Liver (tissue), 9 donors: ENCODE results near the gene TBC1D1. TPM values are rescaled to one million over a fixed set of nuclear protein-coding genes. Genes with fewer than 3 reads are reported as not detected.

ENCODE experiments used
- DNase-seq: peaks from one replicate; pipeline ENCODE4 v3.0.0-alpha.2; 2017; ENCODE audit warnings: low spot score
- H3K27ac ChIP-seq, 2 donors: one replicate each; pipeline ENCODE4 v1.7.0; 2013; ENCODE audit warnings: inconsistent platforms in 2 of 2, low read length in 2 of 2, control low read depth in 1 of 2, low read depth in 1 of 2, mild to moderate bottlenecking in 1 of 2
- H3K27me3 ChIP-seq, 4 donors: one replicate each; pipeline versions ENCODE4 v1.6.1 to v1.7.0; 2013; ENCODE audit warnings: low read length in 3 of 4, inconsistent platforms in 1 of 4, mild to moderate bottlenecking in 1 of 4, moderate library complexity in 1 of 4; ENCODE audit not compliant: control insufficient read depth in 4 of 4, insufficient read depth in 4 of 4
- H3K36me3 ChIP-seq, 4 donors: one replicate each; pipeline versions ENCODE4 v1.6.1 to v1.7.0; 2013; ENCODE audit warnings: low read length in 3 of 4, mild to moderate bottlenecking in 3 of 4, low read depth in 1 of 4, moderate library complexity in 1 of 4; ENCODE audit not compliant: control insufficient read depth in 4 of 4, insufficient read depth in 3 of 4
- H3K4me1 ChIP-seq, 4 donors: one replicate each; pipeline versions ENCODE4 v1.6.1 to v1.7.0; 2013; ENCODE audit warnings: low read length in 3 of 4, mild to moderate bottlenecking in 3 of 4, moderate library complexity in 1 of 4; ENCODE audit not compliant: control insufficient read depth in 4 of 4, insufficient read depth in 4 of 4
- H3K4me3 ChIP-seq, 3 donors: one replicate each; pipeline versions ENCODE4 v1.6.1 to v1.7.0; 2013; ENCODE audit warnings: low read length in 3 of 3, control low read depth in 1 of 3, low read depth in 1 of 3, mild to moderate bottlenecking in 1 of 3
- H3K9ac ChIP-seq, 2 donors: one replicate each; pipeline ENCODE4 v1.7.0; 2013; ENCODE audit warnings: low read length in 2 of 2, mild to moderate bottlenecking in 2 of 2, moderate library complexity in 2 of 2, control low read depth in 1 of 2, low read depth in 1 of 2
- H3K9me3 ChIP-seq, 4 donors: one replicate each; pipeline versions ENCODE4 v1.6.1 to v1.7.0; 2013; ENCODE audit warnings: low read length in 3 of 4; ENCODE audit not compliant: control insufficient read depth in 4 of 4
- EGR1 ChIP-seq, 2 donors: IDR thresholded peaks; 2 replicates each; pipeline ENCODE4 v1.6.1; 2016 to 2018; ENCODE audit warnings: antibody characterized with exemption in 2 of 2, low read depth in 2 of 2
- GABPA ChIP-seq, 2 donors: IDR thresholded peaks in 1 of 2; conservative IDR thresholded peaks in 1 of 2; 2 replicates each; pipeline ENCODE4 v1.6.1; 2016; ENCODE audit warnings: antibody characterized with exemption in 2 of 2, mild to moderate bottlenecking in 1 of 2, moderate library complexity in 1 of 2
- HNF4A ChIP-seq, 2 donors: conservative IDR thresholded peaks; 2 replicates each; pipeline ENCODE4 v1.6.1; 2016; ENCODE audit warnings: antibody characterized with exemption in 2 of 2, mild to moderate bottlenecking in 2 of 2
- HNF4G ChIP-seq: IDR thresholded peaks from 2 replicates; pipeline ENCODE4 v1.6.1; 2016; ENCODE audit warnings: antibody characterized with exemption
- JUND ChIP-seq, 2 donors: IDR thresholded peaks; 2 replicates each; pipeline ENCODE4 v1.6.1; 2016; ENCODE audit warnings: antibody characterized with exemption in 2 of 2
- NR2F2 ChIP-seq: IDR thresholded peaks from 2 replicates; pipeline ENCODE4 v1.6.1; 2016; ENCODE audit warnings: antibody characterized with exemption
- RAD21 ChIP-seq, 2 donors: IDR thresholded peaks; 2 replicates each; pipeline ENCODE4 v1.6.1; 2016; ENCODE audit warnings: antibody characterized with exemption in 2 of 2, mild to moderate bottlenecking in 2 of 2
- RXRA ChIP-seq, 2 donors: IDR thresholded peaks; 2 replicates each; pipeline ENCODE4 v1.6.1; 2017 to 2018; ENCODE audit warnings: antibody characterized with exemption in 2 of 2, mild to moderate bottlenecking in 1 of 2
- SP1 ChIP-seq: IDR thresholded peaks from 2 replicates; pipeline ENCODE4 v1.6.1; 2018; ENCODE audit warnings: antibody characterized with exemption, mild to moderate bottlenecking
- YY1 ChIP-seq: IDR thresholded peaks from 2 replicates; pipeline ENCODE4 v1.6.1; 2016; ENCODE audit warnings: antibody characterized with exemption, mild to moderate bottlenecking
- WGBS: extraction: QIAGEN DNeasy Blood & Tissue Kit; methylation state at CpG from one replicate; pipeline ENCODE4 v1.1.7; 2013; 5-methylcytosine and 5-hydroxymethylcytosine counted together
- polyA plus RNA-seq, 2 donors: library from polyadenylated mRNA; stranded (reverse) in 1 of 2; unstranded in 1 of 2; fragments of 200-250 nt in 1 of 2; fragments of >200 nt in 1 of 2; fragmentation: Nextera tagmentation in 1 of 2; extraction: Ambion mirVana in 1 of 2; gene quantifications; one replicate each; pipeline versions ENCODE4 v1.2.1 to v1.2.3, GENCODE V29; 2013 to 2015
- total RNA-seq, 2 donors: library from RNA; depleted of rRNA; stranded (reverse); fragments of >200 nt; gene quantifications; one replicate each; pipeline ENCODE4 v1.2.3, GENCODE V29; 2014
- TF ChIP-seq, protein P1 (sequence below): IDR thresholded peaks from 2 replicates; pipeline ENCODE4 v1.6.1; 2016; ENCODE audit warnings: antibody characterized with exemption
- TF ChIP-seq, protein P2 (sequence below): IDR thresholded peaks from 2 replicates; pipeline ENCODE4 v1.6.1; 2016; ENCODE audit warnings: antibody characterized with exemption
- TF ChIP-seq, protein P3 (sequence below): IDR thresholded peaks from 2 replicates; pipeline ENCODE4 v1.6.1; 2016; ENCODE audit warnings: antibody characterized with exemption, mild to moderate bottlenecking
- TF ChIP-seq, protein P4 (sequence below): fragments of 150-350 bp; IDR thresholded peaks from 2 replicates; pipeline ENCODE4 v1.5.1; 2017; ENCODE audit warnings: improper control_type of control experiment, low read depth, low read length; ENCODE audit not compliant: missing input control
- TF ChIP-seq, protein P5 (sequence below): IDR thresholded peaks from 2 replicates; pipeline ENCODE4 v1.6.1; 2016; ENCODE audit warnings: antibody characterized with exemption
- donor health status: healthy.
- donor health status: healthy.
- donor health status: healthy.
- donor health status: healthy.
- donor health status: healthy.

The TBC1D1 gene
- total and polyA plus RNA-seq, 4 donors: 15.6 to 41.4 (median 20.9) TPM

DNA sequence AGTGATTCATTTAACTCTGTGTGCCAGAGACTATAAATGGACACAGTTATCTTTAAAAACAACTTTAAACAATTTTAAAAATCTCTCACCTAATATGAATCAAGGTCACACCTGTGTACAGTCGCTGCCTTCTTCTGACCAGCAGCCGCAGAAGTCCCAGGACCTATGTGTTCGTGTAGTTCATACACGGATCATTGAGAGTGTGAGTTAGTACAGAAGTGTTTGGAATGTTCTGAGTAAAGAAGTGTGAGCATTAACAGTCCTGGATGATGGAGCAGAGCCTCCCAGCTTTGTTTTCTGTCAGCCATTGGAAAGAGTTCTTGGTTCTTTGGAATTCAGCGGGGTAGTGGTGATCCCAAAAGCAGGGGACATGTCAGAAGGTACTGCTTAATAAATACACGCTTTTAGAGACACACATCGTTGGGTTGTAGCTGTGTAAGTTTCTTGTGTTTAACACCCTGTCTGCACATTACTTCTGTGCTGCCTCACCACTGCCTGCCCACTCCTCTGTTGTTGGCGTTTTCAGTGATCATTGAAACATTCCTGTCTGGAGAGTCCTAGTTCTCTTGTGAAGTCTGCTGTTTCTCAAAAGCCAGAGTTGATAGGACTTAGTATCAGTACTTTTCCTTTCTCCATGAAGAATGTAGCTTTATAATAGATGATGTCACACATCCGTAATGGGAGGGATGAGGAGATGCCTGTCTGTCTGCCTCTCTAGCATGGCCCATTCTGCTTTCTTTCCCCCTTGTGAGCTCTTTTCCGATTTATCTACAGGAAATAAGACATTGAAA, 159.9 kb downstream of the TBC1D1 start:
- Histone ChIP-seq H3K9ac (no peak overlapping the region), H3K27ac (peak overlapping the region; percentile 21 to 48), H3K9me3 (no peaks in the 10 kb centered on the region), H3K4me1 (no peaks in the 10 kb centered on the region), H3K4me3 (no peak overlapping the region), H3K36me3 (peaks cover 3 to 34% (median 28%) of the 10 kb centered on the region in 4 donors), H3K27me3 (no peaks in the 10 kb centered on the region)
- TF ChIP-seq NR2F2 (no peak), HNF4G (no peak), HNF4A (conservative IDR thresholded peaks at IDR 0.05) (no peak), RAD21 (IDR thresholded peaks at IDR 0.05) (no peak)
- TF ChIP-seq, protein P1, sequence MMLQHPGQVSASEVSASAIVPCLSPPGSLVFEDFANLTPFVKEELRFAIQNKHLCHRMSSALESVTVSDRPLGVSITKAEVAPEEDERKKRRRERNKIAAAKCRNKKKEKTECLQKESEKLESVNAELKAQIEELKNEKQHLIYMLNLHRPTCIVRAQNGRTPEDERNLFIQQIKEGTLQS: no peak
- TF ChIP-seq, protein P2, sequence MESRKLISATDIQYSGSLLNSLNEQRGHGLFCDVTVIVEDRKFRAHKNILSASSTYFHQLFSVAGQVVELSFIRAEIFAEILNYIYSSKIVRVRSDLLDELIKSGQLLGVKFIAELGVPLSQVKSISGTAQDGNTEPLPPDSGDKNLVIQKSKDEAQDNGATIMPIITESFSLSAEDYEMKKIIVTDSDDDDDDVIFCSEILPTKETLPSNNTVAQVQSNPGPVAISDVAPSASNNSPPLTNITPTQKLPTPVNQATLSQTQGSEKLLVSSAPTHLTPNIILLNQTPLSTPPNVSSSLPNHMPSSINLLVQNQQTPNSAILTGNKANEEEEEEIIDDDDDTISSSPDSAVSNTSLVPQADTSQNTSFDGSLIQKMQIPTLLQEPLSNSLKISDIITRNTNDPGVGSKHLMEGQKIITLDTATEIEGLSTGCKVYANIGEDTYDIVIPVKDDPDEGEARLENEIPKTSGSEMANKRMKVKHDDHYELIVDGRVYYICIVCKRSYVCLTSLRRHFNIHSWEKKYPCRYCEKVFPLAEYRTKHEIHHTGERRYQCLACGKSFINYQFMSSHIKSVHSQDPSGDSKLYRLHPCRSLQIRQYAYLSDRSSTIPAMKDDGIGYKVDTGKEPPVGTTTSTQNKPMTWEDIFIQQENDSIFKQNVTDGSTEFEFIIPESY: no peak
- TF ChIP-seq, protein P3, sequence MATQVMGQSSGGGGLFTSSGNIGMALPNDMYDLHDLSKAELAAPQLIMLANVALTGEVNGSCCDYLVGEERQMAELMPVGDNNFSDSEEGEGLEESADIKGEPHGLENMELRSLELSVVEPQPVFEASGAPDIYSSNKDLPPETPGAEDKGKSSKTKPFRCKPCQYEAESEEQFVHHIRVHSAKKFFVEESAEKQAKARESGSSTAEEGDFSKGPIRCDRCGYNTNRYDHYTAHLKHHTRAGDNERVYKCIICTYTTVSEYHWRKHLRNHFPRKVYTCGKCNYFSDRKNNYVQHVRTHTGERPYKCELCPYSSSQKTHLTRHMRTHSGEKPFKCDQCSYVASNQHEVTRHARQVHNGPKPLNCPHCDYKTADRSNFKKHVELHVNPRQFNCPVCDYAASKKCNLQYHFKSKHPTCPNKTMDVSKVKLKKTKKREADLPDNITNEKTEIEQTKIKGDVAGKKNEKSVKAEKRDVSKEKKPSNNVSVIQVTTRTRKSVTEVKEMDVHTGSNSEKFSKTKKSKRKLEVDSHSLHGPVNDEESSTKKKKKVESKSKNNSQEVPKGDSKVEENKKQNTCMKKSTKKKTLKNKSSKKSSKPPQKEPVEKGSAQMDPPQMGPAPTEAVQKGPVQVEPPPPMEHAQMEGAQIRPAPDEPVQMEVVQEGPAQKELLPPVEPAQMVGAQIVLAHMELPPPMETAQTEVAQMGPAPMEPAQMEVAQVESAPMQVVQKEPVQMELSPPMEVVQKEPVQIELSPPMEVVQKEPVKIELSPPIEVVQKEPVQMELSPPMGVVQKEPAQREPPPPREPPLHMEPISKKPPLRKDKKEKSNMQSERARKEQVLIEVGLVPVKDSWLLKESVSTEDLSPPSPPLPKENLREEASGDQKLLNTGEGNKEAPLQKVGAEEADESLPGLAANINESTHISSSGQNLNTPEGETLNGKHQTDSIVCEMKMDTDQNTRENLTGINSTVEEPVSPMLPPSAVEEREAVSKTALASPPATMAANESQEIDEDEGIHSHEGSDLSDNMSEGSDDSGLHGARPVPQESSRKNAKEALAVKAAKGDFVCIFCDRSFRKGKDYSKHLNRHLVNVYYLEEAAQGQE: no peak
- WGBS: 81% methylated on average over 10 of the region's 10 CpGs
- no peak for DNase-seq

DNA sequence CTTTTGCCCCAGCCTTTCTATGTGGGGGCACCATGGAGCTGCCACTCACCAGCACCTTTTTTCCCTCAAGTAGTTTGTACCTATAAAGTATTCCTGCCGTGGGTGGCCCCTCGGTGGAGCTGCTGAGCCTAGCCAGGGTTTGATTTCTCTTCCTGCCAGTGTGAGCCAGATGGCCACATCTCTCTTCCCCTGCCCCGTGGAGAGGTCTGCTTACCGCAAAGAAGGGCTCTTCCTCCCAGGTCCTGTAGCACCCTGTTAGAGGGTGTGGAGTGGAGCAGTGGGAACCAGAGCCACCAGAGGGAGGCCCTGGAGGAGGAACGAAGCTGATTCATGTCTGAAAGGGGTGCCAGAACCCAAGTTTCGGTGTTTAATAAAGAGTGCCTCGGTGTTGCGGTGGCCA, 164.7 kb downstream of the TBC1D1 start:
- no peaks in the 10 kb centered on the region for H3K4me1 ChIP-seq
- no peak overlapping the region for H3K4me3 ChIP-seq
- TF ChIP-seq, protein P1: no peak
- TF ChIP-seq, protein P4, sequence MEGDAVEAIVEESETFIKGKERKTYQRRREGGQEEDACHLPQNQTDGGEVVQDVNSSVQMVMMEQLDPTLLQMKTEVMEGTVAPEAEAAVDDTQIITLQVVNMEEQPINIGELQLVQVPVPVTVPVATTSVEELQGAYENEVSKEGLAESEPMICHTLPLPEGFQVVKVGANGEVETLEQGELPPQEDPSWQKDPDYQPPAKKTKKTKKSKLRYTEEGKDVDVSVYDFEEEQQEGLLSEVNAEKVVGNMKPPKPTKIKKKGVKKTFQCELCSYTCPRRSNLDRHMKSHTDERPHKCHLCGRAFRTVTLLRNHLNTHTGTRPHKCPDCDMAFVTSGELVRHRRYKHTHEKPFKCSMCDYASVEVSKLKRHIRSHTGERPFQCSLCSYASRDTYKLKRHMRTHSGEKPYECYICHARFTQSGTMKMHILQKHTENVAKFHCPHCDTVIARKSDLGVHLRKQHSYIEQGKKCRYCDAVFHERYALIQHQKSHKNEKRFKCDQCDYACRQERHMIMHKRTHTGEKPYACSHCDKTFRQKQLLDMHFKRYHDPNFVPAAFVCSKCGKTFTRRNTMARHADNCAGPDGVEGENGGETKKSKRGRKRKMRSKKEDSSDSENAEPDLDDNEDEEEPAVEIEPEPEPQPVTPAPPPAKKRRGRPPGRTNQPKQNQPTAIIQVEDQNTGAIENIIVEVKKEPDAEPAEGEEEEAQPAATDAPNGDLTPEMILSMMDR: no peak
- TF ChIP-seq, protein P5, sequence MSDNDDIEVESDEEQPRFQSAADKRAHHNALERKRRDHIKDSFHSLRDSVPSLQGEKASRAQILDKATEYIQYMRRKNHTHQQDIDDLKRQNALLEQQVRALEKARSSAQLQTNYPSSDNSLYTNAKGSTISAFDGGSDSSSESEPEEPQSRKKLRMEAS: no peak
- no peak for TF ChIP-seq YY1
- TF ChIP-seq JUND (IDR thresholded peaks at IDR 0.05): no peak
- no peak for TF ChIP-seq SP1
- TF ChIP-seq HNF4A (conservative IDR thresholded peaks at IDR 0.05): no peak
- TF ChIP-seq GABPA (IDR thresholded peaks at IDR 0.05 in 1 of 2, conservative IDR thresholded peaks at IDR 0.05 in 1 of 2): no peak
- no peak for TF ChIP-seq EGR1 (IDR thresholded peaks at IDR 0.05; ENCODE audit: low read depth in 2 of 2)
- TF ChIP-seq NR2F2: no peak
- TF ChIP-seq, protein P3: no peak
- TF ChIP-seq RXRA (IDR thresholded peaks at IDR 0.05): no peak
- TF ChIP-seq HNF4G: no peak
- peaks cover 3 to 31% (median 11%) of the 10 kb centered on the region in 4 donors for H3K36me3 ChIP-seq
- WGBS: 78% methylated on average over 8 of the region's 8 CpGs
- no peaks in the 10 kb centered on the region for H3K9me3 ChIP-seq
- DNase-seq: no peak
- H3K27me3 ChIP-seq: no peaks in the 10 kb centered on the region
- H3K27ac ChIP-seq: peak overlapping the region; percentile 55 to 65
- no peak overlapping the region for H3K9ac ChIP-seq
